Activated CD8-positive, alpha-beta memory T cell treated with anti-CD3 and anti-CD28 coated beads, Interleukin-2, amount 10 ng/mL, durations not matched to agents 7 days and 5 days (primary cell): ENCODE results near the gene RYR3. TPM values are rescaled to one million over a fixed set of nuclear protein-coding genes. Genes with fewer than 3 reads are reported as not detected.

Experiments used
- ATAC-seq: fragments of 150-1000 bp; cut with Tn5 transposase; one replicate; pipeline ENCODE4 v1.10.0; 2021; ENCODE audit warnings: moderate library complexity
- CTCF ChIA-PET: fragments of 350-600 bp; sonication (Branson Sonifier 250); formaldehyde crosslinking; loops from one replicate; lab custom pipeline; 2021; ENCODE audit warnings: antibody characterized with exemption; lab: Charles Lee
- DNase-seq: peaks from one replicate; pipeline ENCODE4 v3.0.0-alpha.2; 2020
- H3K27ac Mint-ChIP-seq: one replicate; pipeline ENCODE4 v1.8.0; 2021; ENCODE audit warnings: mild to moderate bottlenecking, mixed read lengths
- H3K27me3 Mint-ChIP-seq: one replicate; pipeline ENCODE4 v1.8.0; 2021; ENCODE audit warnings: mixed read lengths
- H3K36me3 Mint-ChIP-seq: one replicate; pipeline ENCODE4 v1.8.0; 2021; ENCODE audit warnings: mild to moderate bottlenecking, mixed read lengths
- H3K4me1 Mint-ChIP-seq: one replicate; pipeline ENCODE4 v1.8.0; 2021; ENCODE audit warnings: mixed read lengths
- H3K4me3 Mint-ChIP-seq: one replicate; pipeline ENCODE4 v1.8.0; 2021; ENCODE audit warnings: mild to moderate bottlenecking, moderate library complexity, mixed read lengths
- H3K9me3 Mint-ChIP-seq: one replicate; pipeline ENCODE4 v1.8.0; 2022; ENCODE audit warnings: low read depth, mixed read lengths
- total RNA-seq, 2 experiments: library from RNA; stranded (reverse); gene quantifications; one replicate each; pipeline ENCODE4 v1.2.3, GENCODE V29; 2021

Gene RYR3
- total RNA-seq, 2 experiments from 2014 or later: not detected

DNA sequence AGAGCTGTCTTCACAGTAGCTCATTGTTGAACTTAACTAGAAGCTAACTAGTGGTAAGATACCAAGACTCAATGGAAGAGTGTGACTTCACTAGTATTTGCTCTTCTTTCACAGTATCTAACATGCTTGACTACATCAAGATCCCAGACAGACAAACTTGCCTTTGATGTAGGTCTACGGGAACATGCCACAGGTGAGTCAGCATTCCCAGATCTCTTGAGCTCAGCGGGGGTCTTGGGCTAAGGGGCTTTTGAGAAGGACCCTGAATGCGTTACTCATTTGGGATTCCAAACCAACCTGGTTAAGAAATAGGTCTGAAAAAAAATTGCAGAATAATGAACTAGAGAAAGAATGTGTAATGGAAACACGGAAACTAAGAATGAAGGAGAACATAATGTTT is 222.4 kb downstream of the RYR3 start:
- ATAC-seq: no peak
- H3K36me3 Mint-ChIP-seq: no peaks in the 10 kb centered on the region
- no peaks in the 10 kb centered on the region for H3K4me1 Mint-ChIP-seq
- H3K27ac Mint-ChIP-seq: no peak overlapping the region
- H3K4me3 Mint-ChIP-seq: no peak overlapping the region
- no peak for DNase-seq
- CTCF ChIA-PET: no interaction called here
- peaks cover 1% of the 10 kb centered on the region for H3K9me3 Mint-ChIP-seq
- H3K27me3 Mint-ChIP-seq: no peaks in the 10 kb centered on the region

DNA sequence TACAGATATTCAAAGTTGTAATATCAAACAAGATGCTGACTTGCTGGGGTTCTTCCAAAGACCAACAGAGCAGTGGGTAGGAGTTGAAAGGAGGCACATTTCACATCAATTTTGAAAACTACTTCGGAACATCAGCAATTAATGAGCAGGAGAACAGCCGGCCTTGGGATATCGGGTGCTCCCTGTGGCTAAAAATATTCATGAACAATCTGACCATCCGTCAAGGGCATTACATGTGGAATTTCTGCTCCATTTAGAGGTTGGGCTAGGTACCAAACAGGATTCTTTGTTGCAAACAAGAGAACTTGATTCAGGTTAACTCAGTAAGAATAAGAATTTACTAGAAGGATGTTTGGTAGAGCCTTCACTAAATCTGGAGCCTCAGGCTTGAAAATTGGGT is 223.9 kb downstream of the RYR3 start:
- no peaks in the 10 kb centered on the region for H3K36me3 Mint-ChIP-seq
- no peak overlapping the region for H3K27ac Mint-ChIP-seq
- no peak for ATAC-seq
- DNase-seq: no peak
- no peaks in the 10 kb centered on the region for H3K4me1 Mint-ChIP-seq
- CTCF ChIA-PET: no interaction called here
- H3K9me3 Mint-ChIP-seq: no peaks in the 10 kb centered on the region
- no peaks in the 10 kb centered on the region for H3K27me3 Mint-ChIP-seq
- no peak overlapping the region for H3K4me3 Mint-ChIP-seq

DNA sequence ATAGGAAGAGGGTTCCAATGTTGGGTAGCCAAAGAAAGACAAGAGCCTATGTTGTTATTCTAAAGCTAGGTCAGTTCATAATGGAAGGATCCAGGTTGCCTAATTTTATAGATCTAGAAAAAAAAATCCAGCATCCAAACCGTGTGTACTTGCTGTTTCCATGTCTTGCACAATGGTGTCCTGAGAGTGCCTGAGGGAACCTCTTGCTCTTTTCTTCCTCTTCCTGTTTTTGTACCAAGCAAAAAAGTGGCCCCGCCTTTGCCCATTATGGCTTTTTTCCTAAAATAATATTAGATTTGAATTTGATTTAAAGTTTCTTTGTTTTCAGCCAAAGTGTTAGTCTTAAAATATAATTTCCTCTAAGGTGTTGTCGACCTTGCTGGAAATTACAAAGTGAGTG is 224.4 kb downstream of the RYR3 start:
- CTCF ChIA-PET: no interaction called here
- no peaks in the 10 kb centered on the region for H3K9me3 Mint-ChIP-seq

DNA sequence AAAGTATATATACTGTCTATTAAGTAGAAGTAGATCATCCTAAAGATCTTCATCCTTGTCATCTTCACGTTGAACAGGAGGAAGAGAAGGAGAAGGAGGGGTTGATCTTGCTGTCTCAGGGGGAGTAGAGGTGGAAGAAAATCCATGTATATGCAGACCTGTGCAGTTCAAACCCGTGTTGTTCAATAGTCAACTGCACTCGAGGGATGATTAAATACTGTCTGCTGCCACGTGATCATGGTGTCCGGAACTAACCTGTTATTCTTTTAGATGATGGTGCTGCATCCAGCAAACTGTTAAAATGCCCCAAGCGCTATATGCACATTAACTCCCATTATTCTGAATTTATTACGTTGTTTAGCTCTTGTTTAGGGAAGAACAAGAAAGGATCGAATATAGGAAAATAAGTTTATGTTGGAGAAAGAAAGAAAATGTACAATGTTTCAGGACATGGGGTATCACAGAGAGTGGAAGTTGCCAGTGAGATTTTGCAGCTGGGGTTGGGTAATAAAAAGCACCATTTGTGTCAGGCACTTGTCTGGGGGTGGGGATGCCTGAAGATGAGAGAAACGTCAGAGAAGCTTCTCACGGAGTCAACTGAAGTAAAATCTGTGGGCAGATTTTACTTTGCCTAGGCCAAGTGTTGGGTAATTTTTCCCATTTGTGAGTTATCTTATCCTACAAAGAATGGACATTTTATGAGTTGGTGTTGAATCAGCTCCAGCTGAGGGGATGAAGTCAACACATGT is 229.2 kb downstream of the RYR3 start:
- H3K36me3 Mint-ChIP-seq: no peaks in the 10 kb centered on the region
- no peaks in the 10 kb centered on the region for H3K9me3 Mint-ChIP-seq
- DNase-seq: no peak
- no peak overlapping the region for H3K4me3 Mint-ChIP-seq
- no peaks in the 10 kb centered on the region for H3K4me1 Mint-ChIP-seq
- H3K27me3 Mint-ChIP-seq: no peaks in the 10 kb centered on the region
- H3K27ac Mint-ChIP-seq: no peak overlapping the region
- CTCF ChIA-PET: no interaction called here
- ATAC-seq: no peak

More for the DNA sequence above, 224.4 kb downstream of the RYR3 start:
- ATAC-seq (no peak), DNase-seq (no peak)
- Mint-ChIP-seq H3K4me1 (no peaks in the 10 kb centered on the region), H3K27me3 (no peaks in the 10 kb centered on the region), H3K27ac (no peak overlapping the region), H3K36me3 (no peaks in the 10 kb centered on the region), H3K4me3 (no peak overlapping the region)

GRCh38 chr15:33543957-33544356 is 233.2 kb downstream of the RYR3 start:
- no peaks in the 10 kb centered on the region for H3K9me3 Mint-ChIP-seq
- no peak for DNase-seq
- no peak overlapping the region for H3K27ac Mint-ChIP-seq
- H3K27me3 Mint-ChIP-seq: no peaks in the 10 kb centered on the region
- H3K36me3 Mint-ChIP-seq: no peaks in the 10 kb centered on the region
- CTCF ChIA-PET: no interaction called here
- no peaks in the 10 kb centered on the region for H3K4me1 Mint-ChIP-seq
- ATAC-seq: no peak
- no peak overlapping the region for H3K4me3 Mint-ChIP-seq

DNA sequence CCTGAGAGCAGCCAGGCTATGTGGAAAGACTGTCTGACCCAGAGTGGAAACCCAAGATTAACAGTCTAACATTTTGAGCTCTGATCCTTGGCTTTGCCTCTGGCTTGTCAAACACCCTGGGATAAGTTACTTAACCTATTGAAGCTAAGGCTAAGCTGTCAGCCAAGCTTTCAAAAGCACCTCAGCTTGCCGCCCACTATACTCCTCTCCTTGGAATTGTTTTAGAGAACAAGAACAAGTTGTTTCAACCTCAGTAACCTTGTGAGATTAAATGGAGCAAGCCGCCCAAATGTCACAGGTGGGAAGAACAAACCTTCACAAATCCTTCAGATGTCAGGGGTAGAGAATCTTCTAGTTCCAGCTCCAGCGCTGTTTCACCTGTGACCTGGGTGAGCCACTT is 235.1 kb downstream of the RYR3 start:
- H3K27me3 Mint-ChIP-seq: no peaks in the 10 kb centered on the region

DNA sequence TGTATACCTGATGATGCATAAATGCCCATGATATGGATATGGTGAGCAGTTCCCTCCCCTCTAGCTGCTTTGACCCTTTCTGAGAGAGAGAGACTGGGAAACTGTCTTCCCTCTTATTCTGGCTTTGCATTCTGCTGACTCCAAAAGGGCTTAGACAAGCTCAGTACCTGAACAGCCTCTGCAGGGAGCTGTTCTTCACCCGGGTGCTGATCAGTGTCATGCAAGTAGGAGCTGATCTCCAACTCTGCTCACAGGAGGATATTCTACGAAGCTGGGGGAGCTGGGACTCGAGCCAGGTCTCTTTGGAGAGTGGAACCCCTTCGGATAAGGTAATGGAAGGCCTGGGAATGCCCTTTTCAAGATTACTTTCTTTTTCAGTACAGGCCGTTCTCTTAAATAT is 237.1 kb downstream of the RYR3 start:
- DNase-seq (no peak), ATAC-seq (no peak)
- H3K9me3 Mint-ChIP-seq: no peaks in the 10 kb centered on the region
- no peaks in the 10 kb centered on the region for H3K27me3 Mint-ChIP-seq
- H3K36me3 Mint-ChIP-seq: no peaks in the 10 kb centered on the region
- CTCF ChIA-PET: no interaction called here
- H3K27ac Mint-ChIP-seq: no peak overlapping the region
- no peaks in the 10 kb centered on the region for H3K4me1 Mint-ChIP-seq
- no peak overlapping the region for H3K4me3 Mint-ChIP-seq

More for the DNA sequence above, 235.1 kb downstream of the RYR3 start:
- DNase-seq: no peak
- CTCF ChIA-PET: no interaction called here
- Mint-ChIP-seq H3K4me3 (no peak overlapping the region), H3K36me3 (no peaks in the 10 kb centered on the region), H3K9me3 (no peaks in the 10 kb centered on the region), H3K27ac (no peak overlapping the region), H3K4me1 (no peaks in the 10 kb centered on the region)
- no peak for ATAC-seq

DNA sequence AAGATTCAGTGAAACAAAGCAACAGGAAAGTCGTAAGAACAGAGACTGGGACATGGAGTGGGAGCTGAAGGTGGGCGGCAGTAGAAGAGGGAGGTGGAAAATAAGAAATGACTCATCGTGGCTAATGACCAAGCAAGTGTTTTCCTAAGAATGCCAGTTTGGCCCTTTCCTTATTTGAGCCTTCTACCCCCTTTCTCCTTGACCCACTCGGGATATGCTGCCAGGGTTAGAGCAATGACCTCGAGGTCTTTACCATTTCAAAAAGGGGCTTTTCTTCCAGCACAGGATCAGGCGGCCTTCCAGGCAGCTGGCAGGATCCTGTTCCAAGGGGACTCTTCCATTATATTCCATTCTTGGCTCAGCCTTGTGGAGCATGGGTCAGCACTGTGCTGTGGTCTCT is 241.1 kb downstream of the RYR3 start:
- Mint-ChIP-seq H3K9me3 (peaks cover 3% of the 10 kb centered on the region), H3K4me3 (no peak overlapping the region), H3K27ac (no peak overlapping the region), H3K27me3 (no peaks in the 10 kb centered on the region), H3K36me3 (no peaks in the 10 kb centered on the region), H3K4me1 (no peaks in the 10 kb centered on the region)
- DNase-seq (no peak), ATAC-seq (no peak)
- CTCF ChIA-PET: no interaction called here

DNA sequence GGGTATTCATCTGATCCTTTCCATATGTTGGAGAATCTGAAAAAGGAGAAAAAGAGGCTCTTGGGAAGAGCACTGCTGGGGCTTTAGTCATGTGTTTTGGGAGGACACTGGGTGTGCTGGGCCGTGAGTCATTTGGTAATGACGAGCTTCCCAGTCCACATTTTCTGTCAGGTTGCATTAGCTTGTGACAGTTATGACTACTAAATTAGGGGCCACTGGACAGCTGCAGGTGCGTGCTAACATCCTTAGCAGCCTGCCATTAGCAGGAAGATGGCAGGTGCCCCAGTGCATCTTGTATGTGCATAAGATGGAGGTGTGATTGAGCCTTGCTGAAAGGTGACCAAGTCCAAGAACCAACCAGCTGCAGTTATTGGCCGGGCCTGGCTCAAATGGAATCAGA is 242.4 kb downstream of the RYR3 start:
- H3K4me1 Mint-ChIP-seq: no peaks in the 10 kb centered on the region
- ATAC-seq: no peak

GRCh38 chr15:33559207-33559890 is 248.6 kb downstream of the RYR3 start:
- CTCF ChIA-PET: no interaction called here
- Mint-ChIP-seq H3K9me3 (peaks cover 3% of the 10 kb centered on the region), H3K4me3 (no peak overlapping the region), H3K27me3 (no peaks in the 10 kb centered on the region), H3K4me1 (no peaks in the 10 kb centered on the region), H3K36me3 (no peaks in the 10 kb centered on the region), H3K27ac (no peak overlapping the region)
- ATAC-seq (no peak), DNase-seq (no peak)

More for the DNA sequence above, 242.4 kb downstream of the RYR3 start:
- DNase-seq: no peak
- H3K4me3 Mint-ChIP-seq: no peak overlapping the region
- peaks cover 3% of the 10 kb centered on the region for H3K9me3 Mint-ChIP-seq
- no peaks in the 10 kb centered on the region for H3K36me3 Mint-ChIP-seq
- no peaks in the 10 kb centered on the region for H3K27me3 Mint-ChIP-seq
- H3K27ac Mint-ChIP-seq: no peak overlapping the region
- CTCF ChIA-PET: no interaction called here

GRCh38 chr15:33561407-33561806 is 250.6 kb downstream of the RYR3 start:
- no peak overlapping the region for H3K27ac Mint-ChIP-seq
- no peak overlapping the region for H3K4me3 Mint-ChIP-seq
- ATAC-seq (no peak), DNase-seq (no peak)
- CTCF ChIA-PET: no interaction called here
- no peaks in the 10 kb centered on the region for H3K36me3 Mint-ChIP-seq
- no peaks in the 10 kb centered on the region for H3K9me3 Mint-ChIP-seq
- no peaks in the 10 kb centered on the region for H3K27me3 Mint-ChIP-seq
- no peaks in the 10 kb centered on the region for H3K4me1 Mint-ChIP-seq

GRCh38 chr15:33561967-33562366 is 251.2 kb downstream of the RYR3 start:
- Mint-ChIP-seq H3K4me3 (no peak overlapping the region), H3K27ac (no peak overlapping the region), H3K27me3 (no peaks in the 10 kb centered on the region), H3K9me3 (no peaks in the 10 kb centered on the region), H3K36me3 (no peaks in the 10 kb centered on the region), H3K4me1 (no peaks in the 10 kb centered on the region)
- ATAC-seq: no peak
- CTCF ChIA-PET: no interaction called here
- no peak for DNase-seq

DNA sequence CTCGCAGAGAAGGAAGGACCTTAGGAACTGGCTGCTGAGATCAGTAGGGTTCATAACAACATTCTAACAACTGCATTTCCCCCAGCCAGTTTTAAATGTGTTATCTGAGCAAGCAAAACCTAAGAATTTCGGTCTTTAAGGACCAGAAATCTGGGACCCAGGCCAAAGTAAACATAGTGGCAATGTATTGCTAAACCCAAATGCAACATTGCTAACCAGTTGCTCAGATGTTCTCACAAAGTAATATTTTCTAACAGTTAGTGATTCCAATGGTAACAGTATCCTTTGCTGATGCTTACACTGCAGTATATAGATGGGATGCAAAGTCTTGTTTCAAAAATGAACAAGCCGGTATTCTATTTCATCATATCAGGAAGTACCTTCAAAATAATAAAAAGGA is 254.3 kb downstream of the RYR3 start:
- CTCF ChIA-PET: no interaction called here
- Mint-ChIP-seq H3K9me3 (no peaks in the 10 kb centered on the region), H3K4me3 (no peak overlapping the region), H3K4me1 (no peaks in the 10 kb centered on the region), H3K27me3 (no peaks in the 10 kb centered on the region), H3K36me3 (no peaks in the 10 kb centered on the region), H3K27ac (no peak overlapping the region)
- ATAC-seq: no peak
- DNase-seq: no peak

GRCh38 chr15:33567652-33568051 is 256.9 kb downstream of the RYR3 start:
- CTCF ChIA-PET: no interaction called here
- Mint-ChIP-seq H3K27ac (no peak overlapping the region), H3K27me3 (no peaks in the 10 kb centered on the region), H3K9me3 (no peaks in the 10 kb centered on the region), H3K4me1 (no peaks in the 10 kb centered on the region), H3K4me3 (no peak overlapping the region), H3K36me3 (no peaks in the 10 kb centered on the region)
- no peak for DNase-seq
- no peak for ATAC-seq
